ENCODE measurements around the gene PPWD1. TPM values are rescaled to one million over a fixed set of nuclear protein-coding genes. Genes with fewer than 3 reads are reported as not detected.

PPWD1 gene
- total RNA-seq, 2 experiments from 2014 or later: 51.5 to 54.3 TPM

- Histone ChIP-seq H3K9me3 (ENCODE audit: low read length) (no peaks in the 10 kb centered on the region), H3K4me3 (ENCODE audit: low read depth, low read length, poor library complexity, severe bottlenecking) (peak within 1 kb of the TSS; percentile 96), H2AFZ (ENCODE audit: low read length) (peak within 1 kb of the TSS; percentile 97), H3K79me2 (ENCODE audit: insufficient read depth, low read depth, low read length) (peaks cover 84% of the 10 kb centered on the region), H4K20me1 (ENCODE audit: insufficient read depth, low read length) (peaks cover 7% of the 10 kb centered on the region; the same call in 1 of the 2 replicates), H3K27ac (ENCODE audit: low read depth, low read length, poor library complexity, severe bottlenecking) (peak within 1 kb of the TSS; percentile 84), H3K9me2 (ENCODE audit: insufficient read depth, low read length) (no peaks in the 10 kb centered on the region), H3K36me3 (ENCODE audit: insufficient read depth, low read length) (peaks cover 20% of the 10 kb centered on the region), H3K4me2 (ENCODE audit: low read length) (peak within 1 kb of the TSS; percentile 80), H3K4me1 (ENCODE audit: insufficient read depth, low read length, poor library complexity, severe bottlenecking) (peaks cover 30% of the 10 kb centered on the region)
- TF ChIP-seq EZH2phosphoT487 (IDR thresholded peaks at IDR 0.05; ENCODE audit: borderline replicate concordance, low read depth, low read length): no peak
- peak; percentile 11; the same call in 1 of the 2 replicates for TF ChIP-seq CTCF (conservative IDR thresholded peaks at IDR 0.05; ENCODE audit: low read length)
- POLR2A ChIA-PET: interaction anchor here (0.7 to 4.2 kb wide), 4 partner anchors 11 to 856 kb away, joined by 3 to 18 read pairs (median 6); partner anchors contain the start of genes CENPK, CWC27, PPWD1 and SREK1IP1
- intact Hi-C loops (cut with micrococcal nuclease; ENCODE audit: unreplicated experiment): loop anchor here (5.0 kb wide), 2 partner anchors 63 to 97 kb away; partner anchors contain the start of genes CENPK, NLN, PPWD1 and SGTB
- CTCF ChIA-PET (ENCODE audit: unreplicated experiment): no interaction called here
- TSS peak; percentile 88 for BruUV-seq (replicated peaks)
- DNase-seq (ENCODE audit: low spot score): peak; percentile 92
These were observed 61.8 kb downstream of the PPWD1 start, which contains the start of the genes SHLD3 and TRAPPC13 for GRCh38 chr5:65624571-65625555. Gene SHLD3 (plus strand): TSS chr5:65625027. CDS start chr5:65629588, 4,561 bp downstream. Gene TRAPPC13 (plus strand): TSS chr5:65625027. CDS start chr5:65625061, 34 bp downstream.

- peaks cover 7% of the 10 kb centered on the region; the same call in 1 of the 2 replicates for H4K20me1 ChIP-seq (ENCODE audit: insufficient read depth, low read length)
- H3K9me3 ChIP-seq (ENCODE audit: low read length): no peaks in the 10 kb centered on the region
- ChIA-PET CTCF (ENCODE audit: unreplicated experiment) (no interaction called here), POLR2A (interaction anchor here (0.7 to 4.2 kb wide), 8 partner anchors 10 to 857 kb away, joined by 3 to 18 read pairs (median 3); partner anchors contain the start of genes CENPK, CWC27, PPWD1 and SREK1IP1)
- TF ChIP-seq EZH2phosphoT487 (IDR thresholded peaks at IDR 0.05; ENCODE audit: borderline replicate concordance, low read depth, low read length) (no peak), CTCF (conservative IDR thresholded peaks at IDR 0.05; ENCODE audit: low read length) (no peak)
- peaks cover 86% of the 10 kb centered on the region for H3K79me2 ChIP-seq (ENCODE audit: insufficient read depth, low read depth, low read length)
- peaks cover 23% of the 10 kb centered on the region for H3K36me3 ChIP-seq (ENCODE audit: insufficient read depth, low read length)
- no peak for DNase-seq (ENCODE audit: low spot score)
- H3K4me2 ChIP-seq (ENCODE audit: low read length): peak overlapping the region; percentile 80
- peak overlapping the region; percentile 97; the same call in 1 of the 2 replicates for H2AFZ ChIP-seq (ENCODE audit: low read length)
- peaks cover 30% of the 10 kb centered on the region for H3K4me1 ChIP-seq (ENCODE audit: insufficient read depth, low read length, poor library complexity, severe bottlenecking)
- H3K27ac ChIP-seq (ENCODE audit: low read depth, low read length, poor library complexity, severe bottlenecking): peak overlapping the region; percentile 84
- peak overlapping the region; percentile 96 for H3K4me3 ChIP-seq (ENCODE audit: low read depth, low read length, poor library complexity, severe bottlenecking)
- no peaks in the 10 kb centered on the region for H3K9me2 ChIP-seq (ENCODE audit: insufficient read depth, low read length)
- BruUV-seq (replicated peaks): no TSS peak
- intact Hi-C loops (cut with micrococcal nuclease; ENCODE audit: unreplicated experiment): no loop called here
These were observed 62.6 kb downstream of the PPWD1 start for GRCh38 chr5:65625743-65626142.

All from OCI-LY7 (cell line).